ENCODE data around the gene DAAM1.

DNA sequence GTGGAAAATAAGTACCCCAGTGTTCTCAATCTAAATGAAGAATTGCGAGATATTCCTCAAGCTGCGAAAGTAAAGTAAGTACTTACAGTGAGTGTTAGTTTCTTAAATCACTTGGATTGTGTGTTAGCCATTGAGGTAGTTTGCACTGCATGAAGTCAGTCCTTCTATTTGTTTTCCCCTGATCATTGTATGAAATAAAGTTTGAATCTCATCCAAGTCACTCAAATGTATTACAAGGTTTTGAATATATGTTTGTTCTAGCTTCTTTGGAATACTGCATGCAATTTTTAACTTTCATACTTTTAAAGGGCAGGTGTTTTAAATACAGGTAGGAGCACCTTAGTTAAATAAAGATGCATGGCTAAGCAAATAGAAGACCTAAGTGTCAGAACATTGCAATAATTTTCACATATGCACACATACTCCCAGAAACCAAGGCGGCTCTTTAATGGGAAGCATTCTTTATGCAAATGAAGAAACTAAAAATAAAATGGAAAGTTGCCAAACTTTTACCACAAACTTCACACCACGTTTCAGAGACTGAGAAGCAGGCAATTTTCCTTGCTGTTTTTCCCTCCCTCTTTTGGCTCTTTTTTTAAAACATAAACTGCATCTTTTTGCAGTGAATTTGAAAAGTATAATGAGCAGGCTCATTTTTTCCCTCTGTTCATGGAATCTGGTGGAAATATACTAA, 171.1 kb downstream of the DAAM1 start:
- TF ChIP-seq MAFK (IDR thresholded peaks at IDR 0.05; ENCODE audit: partially characterized antibody): no peak
- TF ChIP-seq EP300 (IDR thresholded peaks at IDR 0.05): no peak
- TF ChIP-seq, protein P1, sequence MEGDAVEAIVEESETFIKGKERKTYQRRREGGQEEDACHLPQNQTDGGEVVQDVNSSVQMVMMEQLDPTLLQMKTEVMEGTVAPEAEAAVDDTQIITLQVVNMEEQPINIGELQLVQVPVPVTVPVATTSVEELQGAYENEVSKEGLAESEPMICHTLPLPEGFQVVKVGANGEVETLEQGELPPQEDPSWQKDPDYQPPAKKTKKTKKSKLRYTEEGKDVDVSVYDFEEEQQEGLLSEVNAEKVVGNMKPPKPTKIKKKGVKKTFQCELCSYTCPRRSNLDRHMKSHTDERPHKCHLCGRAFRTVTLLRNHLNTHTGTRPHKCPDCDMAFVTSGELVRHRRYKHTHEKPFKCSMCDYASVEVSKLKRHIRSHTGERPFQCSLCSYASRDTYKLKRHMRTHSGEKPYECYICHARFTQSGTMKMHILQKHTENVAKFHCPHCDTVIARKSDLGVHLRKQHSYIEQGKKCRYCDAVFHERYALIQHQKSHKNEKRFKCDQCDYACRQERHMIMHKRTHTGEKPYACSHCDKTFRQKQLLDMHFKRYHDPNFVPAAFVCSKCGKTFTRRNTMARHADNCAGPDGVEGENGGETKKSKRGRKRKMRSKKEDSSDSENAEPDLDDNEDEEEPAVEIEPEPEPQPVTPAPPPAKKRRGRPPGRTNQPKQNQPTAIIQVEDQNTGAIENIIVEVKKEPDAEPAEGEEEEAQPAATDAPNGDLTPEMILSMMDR (IDR thresholded peaks at IDR 0.05): no peak
- TF ChIP-seq, protein P2, sequence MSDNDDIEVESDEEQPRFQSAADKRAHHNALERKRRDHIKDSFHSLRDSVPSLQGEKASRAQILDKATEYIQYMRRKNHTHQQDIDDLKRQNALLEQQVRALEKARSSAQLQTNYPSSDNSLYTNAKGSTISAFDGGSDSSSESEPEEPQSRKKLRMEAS (IDR thresholded peaks at IDR 0.05): no peak
- no peak for TF ChIP-seq NFE2L2 (conservative IDR thresholded peaks at IDR 0.05; ENCODE audit: low read length)
- TF ChIP-seq EHF (CRISPR knock-in tag; IDR thresholded peaks at IDR 0.05): no peak
- TF ChIP-seq, protein P3, sequence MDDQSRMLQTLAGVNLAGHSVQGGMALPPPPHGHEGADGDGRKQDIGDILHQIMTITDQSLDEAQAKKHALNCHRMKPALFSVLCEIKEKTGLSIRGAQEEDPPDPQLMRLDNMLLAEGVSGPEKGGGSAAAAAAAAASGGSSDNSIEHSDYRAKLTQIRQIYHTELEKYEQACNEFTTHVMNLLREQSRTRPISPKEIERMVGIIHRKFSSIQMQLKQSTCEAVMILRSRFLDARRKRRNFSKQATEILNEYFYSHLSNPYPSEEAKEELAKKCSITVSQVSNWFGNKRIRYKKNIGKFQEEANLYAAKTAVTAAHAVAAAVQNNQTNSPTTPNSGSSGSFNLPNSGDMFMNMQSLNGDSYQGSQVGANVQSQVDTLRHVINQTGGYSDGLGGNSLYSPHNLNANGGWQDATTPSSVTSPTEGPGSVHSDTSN (IDR thresholded peaks at IDR 0.05): no peak
- TF ChIP-seq RFX5 (IDR thresholded peaks at IDR 0.05): no peak
- no peak for TF ChIP-seq KDM1A (IDR thresholded peaks at IDR 0.05; ENCODE audit: low read depth)
- TF ChIP-seq CHD2 (IDR thresholded peaks at IDR 0.05; ENCODE audit: low read length, partially characterized antibody): no peak
- TF ChIP-seq JUNB (IDR thresholded peaks at IDR 0.05): no peak
- TF ChIP-seq, protein P4, sequence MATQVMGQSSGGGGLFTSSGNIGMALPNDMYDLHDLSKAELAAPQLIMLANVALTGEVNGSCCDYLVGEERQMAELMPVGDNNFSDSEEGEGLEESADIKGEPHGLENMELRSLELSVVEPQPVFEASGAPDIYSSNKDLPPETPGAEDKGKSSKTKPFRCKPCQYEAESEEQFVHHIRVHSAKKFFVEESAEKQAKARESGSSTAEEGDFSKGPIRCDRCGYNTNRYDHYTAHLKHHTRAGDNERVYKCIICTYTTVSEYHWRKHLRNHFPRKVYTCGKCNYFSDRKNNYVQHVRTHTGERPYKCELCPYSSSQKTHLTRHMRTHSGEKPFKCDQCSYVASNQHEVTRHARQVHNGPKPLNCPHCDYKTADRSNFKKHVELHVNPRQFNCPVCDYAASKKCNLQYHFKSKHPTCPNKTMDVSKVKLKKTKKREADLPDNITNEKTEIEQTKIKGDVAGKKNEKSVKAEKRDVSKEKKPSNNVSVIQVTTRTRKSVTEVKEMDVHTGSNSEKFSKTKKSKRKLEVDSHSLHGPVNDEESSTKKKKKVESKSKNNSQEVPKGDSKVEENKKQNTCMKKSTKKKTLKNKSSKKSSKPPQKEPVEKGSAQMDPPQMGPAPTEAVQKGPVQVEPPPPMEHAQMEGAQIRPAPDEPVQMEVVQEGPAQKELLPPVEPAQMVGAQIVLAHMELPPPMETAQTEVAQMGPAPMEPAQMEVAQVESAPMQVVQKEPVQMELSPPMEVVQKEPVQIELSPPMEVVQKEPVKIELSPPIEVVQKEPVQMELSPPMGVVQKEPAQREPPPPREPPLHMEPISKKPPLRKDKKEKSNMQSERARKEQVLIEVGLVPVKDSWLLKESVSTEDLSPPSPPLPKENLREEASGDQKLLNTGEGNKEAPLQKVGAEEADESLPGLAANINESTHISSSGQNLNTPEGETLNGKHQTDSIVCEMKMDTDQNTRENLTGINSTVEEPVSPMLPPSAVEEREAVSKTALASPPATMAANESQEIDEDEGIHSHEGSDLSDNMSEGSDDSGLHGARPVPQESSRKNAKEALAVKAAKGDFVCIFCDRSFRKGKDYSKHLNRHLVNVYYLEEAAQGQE (IDR thresholded peaks at IDR 0.05): no peak
- TF ChIP-seq, protein P5, sequence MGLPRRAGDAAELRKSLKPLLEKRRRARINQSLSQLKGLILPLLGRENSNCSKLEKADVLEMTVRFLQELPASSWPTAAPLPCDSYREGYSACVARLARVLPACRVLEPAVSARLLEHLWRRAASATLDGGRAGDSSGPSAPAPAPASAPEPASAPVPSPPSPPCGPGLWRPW (IDR thresholded peaks at IDR 0.05): no peak

Measured in A549 (cell line).